HepG2 (cell line): ENCODE data around the gene SEPHS2. TPM values are rescaled to one million over a fixed set of nuclear protein-coding genes. Genes with fewer than 3 reads are reported as not detected.
A peak's percentile ranks its signal among the peaks of the same experiment; 100 is the strongest.

ENCODE experiments used
- AGO1 ChIP-seq: fragments of 200-400 bp; formaldehyde crosslinking; IDR thresholded peaks from 2 replicates; pipeline ENCODE4 v1.6.1; 2017; ENCODE audit warnings: mild to moderate bottlenecking, low read depth, low read length, moderate library complexity; ENCODE audit not compliant: poor library complexity, severe bottlenecking
- ARHGAP35 ChIP-seq: sonication (generic); formaldehyde crosslinking; IDR thresholded peaks from 2 replicates; pipeline ENCODE4 v1.9.0; 2022; ENCODE audit warnings: mild to moderate bottlenecking, inconsistent platforms, moderate library complexity, missing genetic modification reagents, borderline replicate concordance
- BORCS8-MEF2B ChIP-seq: sonication (generic); formaldehyde crosslinking; IDR thresholded peaks from 2 replicates; pipeline ENCODE4 v1.8.0; 2022; ENCODE audit warnings: mild to moderate bottlenecking, missing genetic modification reagents
- ELF1 ChIP-seq: sonication (generic); formaldehyde crosslinking; IDR thresholded peaks from 2 replicates; pipeline ENCODE4 v1.4.0; 2020; ENCODE audit warnings: missing genetic modification reagents
- FOXK2 ChIP-seq: fragments of 450-650 bp; IDR thresholded peaks from 2 replicates; pipeline ENCODE4 v1.6.1; 2016
- NKX3-1 ChIP-seq: sonication (generic); formaldehyde crosslinking; IDR thresholded peaks from 2 replicates; pipeline ENCODE4 v1.5.0; 2020; ENCODE audit warnings: missing genetic modification reagents
- PAXIP1 ChIP-seq: sonication (generic); formaldehyde crosslinking; conservative IDR thresholded peaks from 2 replicates; pipeline ENCODE4 v1.4.0; 2020; ENCODE audit warnings: mild to moderate bottlenecking, missing genetic modification reagents, moderate library complexity
- RBFOX2 ChIP-seq: fragments of 200-400 bp; formaldehyde crosslinking; IDR thresholded peaks from 2 replicates; pipeline ENCODE4 v1.6.1; 2017; ENCODE audit warnings: low read depth, mild to moderate bottlenecking, low read length
- REPIN1 ChIP-seq: sonication (generic); formaldehyde crosslinking; IDR thresholded peaks from 2 replicates; pipeline ENCODE4 v1.8.0; 2022; ENCODE audit warnings: missing genetic modification reagents, low read depth, mild to moderate bottlenecking, borderline replicate concordance
- SP140L ChIP-seq: sonication (generic); formaldehyde crosslinking; IDR thresholded peaks from 2 replicates; pipeline ENCODE4 v1.4.0; 2020; ENCODE audit warnings: missing genetic modification reagents, borderline replicate concordance
- ZMYM2 ChIP-seq: sonication (generic); formaldehyde crosslinking; IDR thresholded peaks from 2 replicates; pipeline ENCODE4 v1.8.0; 2022; ENCODE audit warnings: mild to moderate bottlenecking, missing genetic modification reagents
- ZNF367 ChIP-seq: sonication (generic); formaldehyde crosslinking; IDR thresholded peaks from 2 replicates; pipeline ENCODE4 v1.4.0; 2020; ENCODE audit warnings: missing genetic modification reagents, borderline replicate concordance
- polyA plus RNA-seq, 8 experiments: library from polyadenylated mRNA; depleted of rRNA in 3 of 8; stranded (reverse) in 7 of 8; unstranded in 1 of 8; fragments of >200 nt; fragmentation: Illumina TruSeq in 4 of 8; extraction: Trizol in 4 of 8; gene quantifications; 2 replicates each; pipeline versions ENCODE4 v1.2.1 to v1.2.3, GENCODE V29; 2011 to 2016; ENCODE audit warnings: low read depth in 4 of 8, missing spikeins in 1 of 8, mixed read lengths in 1 of 8; ENCODE audit not compliant: insufficient read depth in 1 of 8
- total RNA-seq, 5 experiments: library from RNA; depleted of rRNA; stranded (reverse); fragments of >200 nt; fragmentation: Illumina TruSeq; extraction: Trizol; gene quantifications; 2 replicates each; pipeline ENCODE4 v1.2.3, GENCODE V29; 2016; ENCODE audit warnings: low read depth in 1 of 5
- TF ChIP-seq, protein P1 (sequence below): IDR thresholded peaks from 2 replicates; pipeline ENCODE4 v1.6.1; 2016; ENCODE audit warnings: missing genetic modification reagents, missing compliant biosample characterization
- TF ChIP-seq, protein P2 (sequence below): sonication (generic); formaldehyde crosslinking; IDR thresholded peaks from 2 replicates; pipeline ENCODE4 v1.8.0; 2022; ENCODE audit warnings: mild to moderate bottlenecking, missing genetic modification reagents, moderate library complexity
- TF ChIP-seq, protein P3 (sequence below): sonication (generic); formaldehyde crosslinking; IDR thresholded peaks from 2 replicates; pipeline ENCODE4 v1.5.0; 2020; ENCODE audit warnings: missing genetic modification reagents, mild to moderate bottlenecking, borderline replicate concordance

Gene SEPHS2
- total and polyA plus RNA-seq, 2 of the 13 experiments (the other 11 are each of a cell fraction or from before 2014, with no cell fraction given) = 20.7 to 127 TPM

- TF ChIP-seq, protein P1, sequence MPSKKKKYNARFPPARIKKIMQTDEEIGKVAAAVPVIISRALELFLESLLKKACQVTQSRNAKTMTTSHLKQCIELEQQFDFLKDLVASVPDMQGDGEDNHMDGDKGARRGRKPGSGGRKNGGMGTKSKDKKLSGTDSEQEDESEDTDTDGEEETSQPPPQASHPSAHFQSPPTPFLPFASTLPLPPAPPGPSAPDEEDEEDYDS = peak; percentile 96
- TF ChIP-seq, protein P2, sequence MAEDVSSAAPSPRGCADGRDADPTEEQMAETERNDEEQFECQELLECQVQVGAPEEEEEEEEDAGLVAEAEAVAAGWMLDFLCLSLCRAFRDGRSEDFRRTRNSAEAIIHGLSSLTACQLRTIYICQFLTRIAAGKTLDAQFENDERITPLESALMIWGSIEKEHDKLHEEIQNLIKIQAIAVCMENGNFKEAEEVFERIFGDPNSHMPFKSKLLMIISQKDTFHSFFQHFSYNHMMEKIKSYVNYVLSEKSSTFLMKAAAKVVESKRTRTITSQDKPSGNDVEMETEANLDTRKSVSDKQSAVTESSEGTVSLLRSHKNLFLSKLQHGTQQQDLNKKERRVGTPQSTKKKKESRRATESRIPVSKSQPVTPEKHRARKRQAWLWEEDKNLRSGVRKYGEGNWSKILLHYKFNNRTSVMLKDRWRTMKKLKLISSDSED = no peak
- TF ChIP-seq ZMYM2 (CRISPR knock-in tag) (peak; percentile 32; the same call in 1 of the 2 replicates), ZNF367 (CRISPR knock-in tag) (peak; percentile 68; the same call in 1 of the 2 replicates), ARHGAP35 (CRISPR knock-in tag) (no peak), NKX3-1 (peak; percentile 33; the same call in 1 of the 2 replicates), SP140L (CRISPR knock-in tag) (no peak; the same call in 1 of the 2 replicates), AGO1 (peak; percentile 37), REPIN1 (CRISPR knock-in tag) (peak; percentile 75), RBFOX2 (peak; percentile 99), FOXK2 (peak; percentile 76; the same call in 1 of the 2 replicates), BORCS8-MEF2B (CRISPR knock-in tag) (peak; percentile 72; the same call in 1 of the 2 replicates), ELF1 (CRISPR knock-in tag) (peak; percentile 76), PAXIP1 (CRISPR knock-in tag) (peak; percentile 68)
- TF ChIP-seq, protein P3, sequence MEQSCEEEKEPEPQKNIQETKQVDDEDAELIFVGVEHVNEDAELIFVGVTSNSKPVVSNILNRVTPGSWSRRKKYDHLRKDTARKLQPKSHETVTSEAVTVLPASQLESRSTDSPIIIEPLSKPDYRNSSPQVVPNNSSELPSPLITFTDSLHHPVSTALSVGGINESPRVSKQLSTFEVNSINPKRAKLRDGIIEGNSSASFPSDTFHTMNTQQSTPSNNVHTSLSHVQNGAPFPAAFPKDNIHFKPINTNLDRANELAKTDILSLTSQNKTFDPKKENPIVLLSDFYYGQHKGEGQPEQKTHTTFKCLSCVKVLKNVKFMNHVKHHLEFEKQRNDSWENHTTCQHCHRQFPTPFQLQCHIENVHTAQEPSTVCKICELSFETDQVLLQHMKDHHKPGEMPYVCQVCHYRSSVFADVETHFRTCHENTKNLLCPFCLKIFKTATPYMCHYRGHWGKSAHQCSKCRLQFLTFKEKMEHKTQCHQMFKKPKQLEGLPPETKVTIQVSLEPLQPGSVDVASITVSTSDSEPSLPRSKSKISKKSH = no peak
Measured at GRCh38 chr16:30445408-30446202, at the start of gene SEPHS2 (continued).
